Ovary (tissue), 9 donors: ENCODE results near the gene ADAM12. TPM values are rescaled to one million over a fixed set of nuclear protein-coding genes. Genes with fewer than 3 reads are reported as not detected.

Experiments used
- DNase-seq, 5 donors: peaks; one replicate each; pipeline ENCODE4 v3.0.0-alpha.2; 2019 to 2020
- H3K27ac ChIP-seq, 2 donors: fragments of 200-600 bp; one replicate each; pipeline versions ENCODE4 v1.5.1 to v1.8.0; 2019 to 2022
- H3K27me3 ChIP-seq: fragments of 200-600 bp; one replicate; pipeline ENCODE4 v1.8.0; 2022
- H3K36me3 ChIP-seq: fragments of 200-600 bp; sonication (generic); one replicate; pipeline ENCODE4 v1.5.1; 2019
- H3K4me1 ChIP-seq: one replicate; pipeline ENCODE4 v1.8.1; 2013; ENCODE audit warnings: mild to moderate bottlenecking, moderate library complexity; ENCODE audit not compliant: insufficient read depth
- H3K4me3 ChIP-seq: fragments of 200-600 bp; sonication (generic); one replicate; pipeline ENCODE4 v1.5.1; 2017
- H3K9me3 ChIP-seq, 2 donors: fragments of 200-600 bp in 1 of 2; sonication (generic) in 1 of 2; one replicate each; pipeline versions ENCODE4 v1.5.1 to v1.8.1; 2013 to 2019; ENCODE audit warnings: mild to moderate bottlenecking in 1 of 2, moderate library complexity in 1 of 2
- CTCF ChIP-seq, 3 donors: fragments of 450-650 bp in 2 of 3; fragments of 200-600 bp in 1 of 3; IDR thresholded peaks; one replicate each; pipeline versions ENCODE4 v1.5.1 to v1.8.0; 2016 to 2022; ENCODE audit warnings: antibody characterized with exemption in 3 of 3, mild to moderate bottlenecking in 1 of 3
- EP300 ChIP-seq: sonication (generic); formaldehyde crosslinking; IDR thresholded peaks from one replicate; pipeline ENCODE4 v1.6.1; 2017; ENCODE audit warnings: antibody characterized with exemption
- POLR2A ChIP-seq: fragments of 450-650 bp; IDR thresholded peaks from one replicate; pipeline ENCODE4 v1.6.1; 2017; ENCODE audit warnings: antibody characterized with exemption, mild to moderate bottlenecking, moderate library complexity
- WGBS, 3 donors: extraction: QIAGEN DNeasy Blood & Tissue Kit in 1 of 3; methylation state at CpG; one replicate each; pipeline versions ENCODE4 v1.1.5 to v1.1.7; 2013 to 2017; 5-methylcytosine and 5-hydroxymethylcytosine counted together
- intact Hi-C, 4 donors: fragments of 100-400 bp; cut with DNase I; formaldehyde crosslinking; loops; one replicate each; pipeline versions ENCODE4 v1.11.0 to v1.15.1; 2022 to 2023
- polyA plus RNA-seq, 2 donors: library from polyadenylated mRNA; stranded (reverse); fragments of 200-250 nt in 1 of 2; fragments of 350-450 nt in 1 of 2; fragmentation: Illumina TruSeq in 1 of 2; extraction: RNeasy Lipid Tissue Mini Kit (QIAGEN cat#74804) in 1 of 2; gene quantifications; one replicate each; pipeline ENCODE4 v1.2.3, GENCODE V29; 2013 to 2014
- total RNA-seq, 7 donors: library from RNA; depleted of rRNA in 2 of 7; stranded (reverse); fragments of >200 nt in 2 of 7; fragmentation: NEBNext Ultra II Directional in 3 of 7; extraction: Animal tissue kit (Norgen Biotek cat#: 25700) in 3 of 7; gene quantifications; one replicate each; pipeline versions ENCODE4 v1.1.0 to v1.2.4, GENCODE V29; 2016 to 2023
- donor health status: DM: no; HTN: no; CAD: no; lungs with moderate emphysema.
- donor health status: DM: no; HTN: no; CAD: no.
- donor health status: Bipolar disorder and iron deficiency.
- donor health status: DM: yes; HTN: yes; CAD: no.
- donor health status: DM: no; HTN: no; CAD: no.
- donor health status: DM: yes; HTN: yes; CAD: no.

ADAM12 gene
- total and polyA plus RNA-seq, 9 donors = 1.8 to 27.2 (median 10.3) TPM

- intact Hi-C loops = no loop called here
- H3K4me1 ChIP-seq = peaks cover 16% of the 10 kb centered on the region
- no peaks in the 10 kb centered on the region for H3K27me3 ChIP-seq
- 15 to 46% (median 29%) methylated on average over 6 of the region's 6 CpGs for WGBS, 3 donors
- H3K9me3 ChIP-seq = no peaks in the 10 kb centered on the region
- TF ChIP-seq EP300 (no peak), POLR2A (no peak)
- H3K4me3 ChIP-seq = no peak overlapping the region
- no peak for DNase-seq
- no peaks in the 10 kb centered on the region for H3K36me3 ChIP-seq
- H3K27ac ChIP-seq = peak overlapping the region in 1 of 2 donors; percentile 20
Measured at GRCh38 chr10:126214021-126214420, 174.3 kb downstream of the ADAM12 start.

GRCh38 chr10:126212738-126213137 lies 175.5 kb downstream of the ADAM12 start:
- no peaks in the 10 kb centered on the region for H3K36me3 ChIP-seq
- TF ChIP-seq POLR2A = no peak
- no peak for DNase-seq
- intact Hi-C loops = no loop called here
- no peaks in the 10 kb centered on the region for H3K9me3 ChIP-seq
- 93 to 97% (median 93%) methylated on average over 2 of the region's 2 CpGs for whole genome bisulfite sequencing, 3 donors
- no peak overlapping the region for H3K27ac ChIP-seq
- peaks cover 18% of the 10 kb centered on the region for H3K4me1 ChIP-seq
- no peaks in the 10 kb centered on the region for H3K27me3 ChIP-seq
- H3K4me3 ChIP-seq = no peak overlapping the region

- Histone ChIP-seq H3K27ac (no peak overlapping the region), H3K4me1 (peaks cover 9% of the 10 kb centered on the region), H3K27me3 (no peaks in the 10 kb centered on the region), H3K36me3 (no peaks in the 10 kb centered on the region), H3K4me3 (no peak overlapping the region), H3K9me3 (no peaks in the 10 kb centered on the region)
- no peak for TF ChIP-seq POLR2A
- DNase-seq = no peak
- WGBS, 3 donors = 95% methylated on average over 10 of the region's 10 CpGs
- intact Hi-C loops = no loop called here
Measured at GRCh38 chr10:126210051-126210651, 178.1 kb downstream of the ADAM12 start.

- Histone ChIP-seq H3K27me3 (no peaks in the 10 kb centered on the region), H3K4me3 (no peak overlapping the region), H3K4me1 (peaks cover 4% of the 10 kb centered on the region), H3K36me3 (no peaks in the 10 kb centered on the region), H3K9me3 (no peaks in the 10 kb centered on the region), H3K27ac (no peak overlapping the region)
- TF ChIP-seq POLR2A (no peak), CTCF (IDR thresholded peaks at IDR 0.05) (no peak), EP300 (no peak)
- intact Hi-C loops = no loop called here
- WGBS, 3 donors = 63 to 64% (median 64%) methylated on average over 4 of the region's 4 CpGs
- no peak for DNase-seq
Measured at GRCh38 chr10:126209451-126209850, 178.8 kb downstream of the ADAM12 start.

- H3K9me3 ChIP-seq = no peaks in the 10 kb centered on the region
- H3K27ac ChIP-seq = no peak overlapping the region
- no peaks in the 10 kb centered on the region for H3K27me3 ChIP-seq
- peaks cover 2% of the 10 kb centered on the region for H3K4me1 ChIP-seq
- no peak for DNase-seq
- no peaks in the 10 kb centered on the region for H3K36me3 ChIP-seq
- 58 to 65% (median 61%) methylated on average over 4 of the region's 4 CpGs for WGBS, 3 donors
- intact Hi-C loops = no loop called here
- TF ChIP-seq POLR2A (no peak), EP300 (no peak), CTCF (IDR thresholded peaks at IDR 0.05) (no peak)
- no peak overlapping the region for H3K4me3 ChIP-seq
Measured at GRCh38 chr10:126208726-126209302, 179.5 kb downstream of the ADAM12 start.

GRCh38 chr10:126207851-126208250 lies 180.4 kb downstream of the ADAM12 start:
- Histone ChIP-seq H3K27ac (no peak overlapping the region), H3K27me3 (no peaks in the 10 kb centered on the region), H3K4me1 (peaks cover 2% of the 10 kb centered on the region), H3K9me3 (no peaks in the 10 kb centered on the region), H3K4me3 (no peak overlapping the region), H3K36me3 (no peaks in the 10 kb centered on the region)
- DNase-seq = no peak
- WGBS, 3 donors = 73 to 91% (median 91%) methylated on average over 1 of the region's 1 CpG
- no peak for TF ChIP-seq EP300
- no peak for TF ChIP-seq CTCF (IDR thresholded peaks at IDR 0.05)
- TF ChIP-seq POLR2A = no peak
- intact Hi-C loops = no loop called here
